C4-2B (cell line): Measurements from ENCODE around the gene LY86.

Source experiments
- ZFX ChIP-seq: fragments of 450-650 bp; IDR thresholded peaks from 2 replicates; pipeline ENCODE4 v1.6.1; 2017
- TF ChIP-seq, protein P1 (sequence below): fragments of 450-650 bp; conservative IDR thresholded peaks from 2 replicates; pipeline ENCODE4 v1.5.1; 2017; ENCODE audit warnings: mild to moderate bottlenecking

DNA sequence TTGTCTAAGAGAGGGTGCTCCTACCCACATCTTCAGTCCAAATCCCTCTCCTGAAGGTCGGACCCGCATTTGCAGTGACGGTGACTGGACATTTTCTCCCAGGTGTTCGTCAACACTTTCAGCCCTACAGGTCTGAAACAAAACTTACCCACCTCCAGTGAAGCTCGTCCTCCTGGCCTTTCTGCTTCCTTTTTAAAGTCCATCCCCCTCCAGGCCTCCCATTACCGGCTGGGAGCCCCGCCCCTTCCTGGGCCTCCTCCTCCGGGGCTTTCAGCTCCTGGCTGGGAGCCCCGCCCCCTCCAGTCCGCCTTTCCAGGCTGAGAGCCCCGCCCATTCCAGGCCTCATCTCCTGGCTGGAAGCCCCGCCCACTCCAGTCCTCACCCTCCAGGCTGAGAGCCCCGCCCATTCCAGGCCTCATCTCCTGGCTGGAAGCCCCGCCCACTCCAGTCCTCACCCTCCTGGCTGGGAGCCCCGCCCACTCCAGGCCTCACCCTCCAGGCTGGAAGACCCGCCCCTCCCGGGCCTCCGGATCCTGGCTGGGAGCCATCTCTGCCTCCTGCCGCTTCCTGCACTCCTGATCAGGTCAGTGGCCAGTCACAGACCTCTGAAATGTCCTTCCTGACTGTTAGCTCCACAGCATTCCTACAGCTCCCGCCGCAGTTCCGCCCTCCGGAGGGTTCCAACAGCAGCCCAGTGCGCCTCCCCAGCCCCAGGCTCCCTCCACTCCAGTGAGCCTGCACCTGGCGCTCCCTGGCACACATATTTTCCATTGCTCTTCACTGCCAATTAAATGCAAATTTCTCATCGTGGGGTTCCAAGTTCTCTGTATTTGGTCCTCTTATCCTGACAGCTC, 98.5 kb downstream of the LY86 start:
- TF ChIP-seq, protein P1, sequence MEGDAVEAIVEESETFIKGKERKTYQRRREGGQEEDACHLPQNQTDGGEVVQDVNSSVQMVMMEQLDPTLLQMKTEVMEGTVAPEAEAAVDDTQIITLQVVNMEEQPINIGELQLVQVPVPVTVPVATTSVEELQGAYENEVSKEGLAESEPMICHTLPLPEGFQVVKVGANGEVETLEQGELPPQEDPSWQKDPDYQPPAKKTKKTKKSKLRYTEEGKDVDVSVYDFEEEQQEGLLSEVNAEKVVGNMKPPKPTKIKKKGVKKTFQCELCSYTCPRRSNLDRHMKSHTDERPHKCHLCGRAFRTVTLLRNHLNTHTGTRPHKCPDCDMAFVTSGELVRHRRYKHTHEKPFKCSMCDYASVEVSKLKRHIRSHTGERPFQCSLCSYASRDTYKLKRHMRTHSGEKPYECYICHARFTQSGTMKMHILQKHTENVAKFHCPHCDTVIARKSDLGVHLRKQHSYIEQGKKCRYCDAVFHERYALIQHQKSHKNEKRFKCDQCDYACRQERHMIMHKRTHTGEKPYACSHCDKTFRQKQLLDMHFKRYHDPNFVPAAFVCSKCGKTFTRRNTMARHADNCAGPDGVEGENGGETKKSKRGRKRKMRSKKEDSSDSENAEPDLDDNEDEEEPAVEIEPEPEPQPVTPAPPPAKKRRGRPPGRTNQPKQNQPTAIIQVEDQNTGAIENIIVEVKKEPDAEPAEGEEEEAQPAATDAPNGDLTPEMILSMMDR = no peak
- no peak for TF ChIP-seq ZFX
